NK-92 (cell line): ENCODE results near the gene DHX38.

Source experiments
- DNase-seq: peaks from one replicate; lab custom pipeline; 2025; ENCODE audit not compliant: unreplicated experiment; lab: John Stamatoyannopoulos, UW

The DHX38 gene

DNA sequence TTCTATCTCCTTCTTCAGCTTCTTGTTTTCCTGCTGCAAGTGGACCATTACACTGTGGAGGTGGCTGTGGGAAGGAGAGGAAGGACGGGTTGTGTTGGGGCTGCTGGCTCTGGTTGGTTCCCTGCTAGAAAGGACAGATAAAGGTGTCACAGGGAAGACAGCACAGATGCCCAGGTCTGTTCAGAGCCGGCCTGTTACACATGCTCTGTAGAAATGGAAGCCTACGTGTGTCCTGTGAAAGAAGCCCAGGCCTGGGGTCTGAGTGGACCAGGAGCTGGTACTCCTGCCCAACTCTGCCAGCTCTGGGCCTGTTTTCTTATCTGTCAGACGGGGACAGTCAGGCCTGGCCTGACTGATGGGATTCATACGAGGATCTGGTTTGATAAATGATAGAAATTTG, 26.4 kb downstream of the DHX38 start:
- DNase-seq, result no peak

DNA sequence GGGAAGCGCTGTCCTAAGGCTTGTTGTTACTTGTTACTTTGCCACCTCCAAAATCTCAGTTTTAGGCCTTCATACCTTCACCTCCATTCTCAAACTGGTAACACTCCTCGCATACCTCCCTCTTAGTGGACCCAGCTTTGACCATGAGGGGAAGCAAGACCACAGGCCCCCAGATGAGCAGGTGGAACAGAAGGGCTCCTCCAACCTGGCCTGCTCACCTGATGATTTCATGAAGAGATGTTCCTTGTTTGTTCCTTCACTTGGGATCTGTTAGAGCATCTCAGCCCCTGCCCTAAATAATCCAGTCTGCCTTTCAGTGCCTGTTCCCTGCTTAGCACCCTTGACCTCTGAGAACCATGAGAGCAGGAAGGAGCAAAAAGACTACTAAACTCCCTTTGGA, 28.7 kb downstream of the DHX38 start:
- DNase-seq, result no peak

DNA sequence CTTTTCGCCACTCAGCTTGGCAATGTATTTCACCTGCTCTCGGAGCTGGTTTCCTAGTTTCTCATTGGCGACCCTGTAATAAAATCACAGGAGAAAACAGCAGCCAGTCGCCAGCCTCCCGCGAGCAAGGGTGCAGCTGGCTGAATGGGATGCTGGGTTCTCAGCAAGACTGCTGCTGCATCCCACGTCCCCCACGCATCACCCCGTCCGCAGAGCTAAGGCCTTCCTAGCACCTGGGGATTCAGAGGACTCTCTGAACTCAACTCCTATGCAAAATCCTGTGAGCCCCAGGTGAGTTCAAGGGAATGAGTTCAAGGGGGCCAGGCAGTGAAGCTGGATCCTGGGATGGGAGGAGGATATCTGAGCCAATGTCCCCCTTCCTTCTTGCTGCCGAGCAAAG, 29.3 kb downstream of the DHX38 start:
- DNase-seq, result no peak

DNA sequence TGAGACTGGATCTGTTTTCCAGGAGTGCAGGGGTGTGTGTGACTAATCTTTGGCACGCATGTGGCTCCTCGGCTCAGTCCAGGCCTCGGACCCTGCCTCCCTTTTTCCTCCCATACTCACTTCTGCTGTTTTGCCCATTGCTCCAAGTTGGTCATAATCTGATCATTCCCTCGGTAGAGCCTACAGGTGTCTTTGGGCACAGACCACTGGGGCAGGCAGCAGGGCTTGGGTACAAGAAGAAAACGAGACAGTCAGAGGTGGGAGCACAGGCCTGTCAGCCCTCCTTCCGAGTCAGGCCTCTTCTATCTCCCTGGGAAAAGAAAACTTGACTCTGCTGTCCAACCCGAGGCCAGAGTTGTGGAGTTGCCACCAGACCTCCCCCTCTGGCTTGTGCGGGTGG, 29.8 kb downstream of the DHX38 start:
- no peak for DNase-seq

DNA sequence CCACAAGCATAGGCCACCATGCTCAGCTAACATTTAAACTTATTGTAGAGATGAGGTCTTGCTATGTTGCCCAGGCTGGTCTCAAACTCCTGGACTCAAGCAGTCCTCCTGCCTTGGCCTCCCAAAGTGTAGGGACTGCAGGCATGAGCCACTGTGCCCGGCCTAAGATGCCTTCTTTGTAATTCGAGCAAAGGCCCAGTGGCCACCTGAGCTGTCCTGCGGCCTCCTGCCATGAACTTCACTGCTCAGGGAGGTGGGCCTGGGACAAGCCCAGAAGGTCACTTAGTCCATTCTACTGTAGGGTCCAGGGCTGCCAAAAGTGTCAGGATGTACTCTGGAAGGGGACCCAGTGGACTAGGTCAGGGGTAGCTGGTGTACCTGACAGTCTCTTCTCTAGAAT, 30.5 kb downstream of the DHX38 start:
- DNase-seq, result no peak

DNA sequence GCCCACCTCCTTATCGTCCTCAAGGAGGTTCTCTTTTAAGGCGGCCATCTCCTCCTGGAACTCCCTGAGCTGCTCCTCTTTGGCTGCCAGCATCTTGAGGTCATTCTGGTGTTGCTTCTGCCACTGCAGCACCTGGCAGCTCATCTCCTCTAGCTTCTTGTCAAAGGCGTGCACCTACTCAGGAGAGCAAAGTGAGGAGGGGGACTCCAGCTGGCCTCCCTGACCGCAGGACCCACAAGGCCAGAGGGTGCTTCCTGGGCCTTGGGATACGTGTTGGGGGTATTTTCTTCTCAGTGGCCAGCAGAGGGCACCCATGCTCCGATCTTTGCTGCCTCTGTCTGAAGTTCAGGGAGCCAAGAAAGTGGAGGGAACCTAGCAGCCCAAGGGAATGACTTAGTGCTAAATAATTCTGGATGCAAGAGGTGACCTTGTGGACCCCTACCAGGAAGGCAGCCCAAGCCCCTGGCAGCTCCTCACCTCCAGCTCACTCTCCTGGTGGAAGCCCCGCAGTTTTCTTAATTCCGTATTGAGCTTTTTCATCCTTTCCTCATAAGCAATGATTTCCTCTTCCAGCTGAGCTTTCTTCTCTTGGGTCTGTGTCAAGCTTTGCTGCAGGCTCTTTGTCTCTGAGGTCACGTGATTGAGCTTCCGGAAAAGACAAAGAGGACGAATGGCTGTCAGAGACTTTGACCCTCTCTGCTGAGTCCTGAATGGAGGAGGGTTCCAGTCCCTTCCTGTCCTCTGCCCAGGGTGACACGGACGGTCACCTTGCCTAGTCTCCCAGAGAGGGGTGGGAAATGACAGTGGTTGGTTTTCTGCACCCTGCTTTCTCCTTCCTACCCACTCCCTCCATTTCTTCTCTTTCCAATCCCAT, 31.4 kb downstream of the DHX38 start:
- no peak for DNase-seq

DNA sequence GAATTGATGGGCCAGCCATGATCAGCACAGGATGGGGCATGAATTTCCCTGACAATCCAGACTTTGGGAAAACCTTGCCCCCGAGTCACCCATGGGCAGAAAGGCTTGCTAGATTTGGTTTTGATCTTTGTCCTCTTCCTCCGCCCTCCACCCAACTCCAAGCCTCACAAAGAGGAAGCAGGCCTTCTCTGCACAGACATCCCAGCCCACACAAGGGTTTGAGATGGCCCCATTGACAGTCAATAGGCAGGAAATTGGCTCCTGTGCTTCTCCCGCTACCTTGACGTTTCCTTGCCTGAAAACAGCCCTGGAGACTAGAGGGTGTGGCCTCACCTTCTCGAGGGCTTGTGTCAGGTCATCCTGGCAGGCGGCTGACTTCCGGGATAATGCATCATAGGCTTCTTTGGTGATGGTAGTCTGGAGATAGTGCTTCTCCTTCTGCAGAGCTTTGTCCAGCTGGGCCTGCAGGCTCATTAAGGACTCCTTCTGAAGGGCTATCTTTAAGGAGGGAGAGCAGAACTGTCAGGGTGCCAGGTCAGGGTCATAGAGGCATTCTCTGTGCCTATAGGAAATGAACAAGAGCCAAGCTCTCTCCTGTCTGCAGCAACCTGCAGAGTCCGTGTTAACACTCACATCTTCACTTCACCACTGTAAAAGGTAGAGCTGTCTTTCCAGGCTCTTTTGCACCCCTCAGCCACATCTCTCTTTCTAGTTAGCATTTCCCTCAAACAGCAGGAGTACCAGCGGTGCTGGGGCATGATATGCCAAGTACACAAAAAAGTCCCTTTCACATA, 32.2 kb downstream of the DHX38 start:
- no peak for DNase-seq

DNA sequence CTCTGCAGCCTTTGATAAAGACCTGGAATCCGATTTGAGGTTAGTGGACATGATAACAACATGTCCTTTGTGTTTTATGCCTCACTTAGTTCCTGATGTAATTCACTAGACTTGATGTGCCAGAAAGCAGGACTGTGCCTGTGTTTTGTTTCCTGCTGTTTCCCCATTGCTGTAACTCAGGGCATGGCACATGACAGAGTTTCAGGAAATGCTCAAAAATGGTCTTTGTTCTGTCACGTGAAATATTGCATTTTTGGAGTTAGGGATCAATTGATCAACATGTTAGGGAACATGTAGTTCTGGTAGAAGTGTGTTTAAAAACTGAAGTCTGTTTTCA, 32.8 kb downstream of the DHX38 start:
- no peak for DNase-seq

DNA sequence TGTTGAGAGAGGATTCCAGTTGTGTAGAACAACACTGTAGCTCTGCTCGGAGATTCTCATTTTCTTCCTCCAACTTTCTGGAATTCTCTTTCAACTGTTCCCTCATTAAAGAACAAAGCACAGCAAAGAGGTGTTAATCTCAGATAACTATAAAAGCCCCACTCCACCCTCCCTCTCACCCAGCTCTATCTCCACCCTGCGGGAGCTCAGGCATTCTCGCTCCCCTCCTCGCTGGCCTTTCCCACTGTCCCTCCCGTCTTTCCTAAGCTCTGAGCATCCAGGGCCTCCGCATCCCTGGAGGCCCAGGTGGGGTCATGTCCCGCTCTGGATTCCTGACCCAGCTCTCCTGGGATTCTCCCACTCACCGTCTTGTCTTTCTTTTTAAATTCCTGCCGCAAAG, 35.1 kb downstream of the DHX38 start:
- no peak for DNase-seq

DNA sequence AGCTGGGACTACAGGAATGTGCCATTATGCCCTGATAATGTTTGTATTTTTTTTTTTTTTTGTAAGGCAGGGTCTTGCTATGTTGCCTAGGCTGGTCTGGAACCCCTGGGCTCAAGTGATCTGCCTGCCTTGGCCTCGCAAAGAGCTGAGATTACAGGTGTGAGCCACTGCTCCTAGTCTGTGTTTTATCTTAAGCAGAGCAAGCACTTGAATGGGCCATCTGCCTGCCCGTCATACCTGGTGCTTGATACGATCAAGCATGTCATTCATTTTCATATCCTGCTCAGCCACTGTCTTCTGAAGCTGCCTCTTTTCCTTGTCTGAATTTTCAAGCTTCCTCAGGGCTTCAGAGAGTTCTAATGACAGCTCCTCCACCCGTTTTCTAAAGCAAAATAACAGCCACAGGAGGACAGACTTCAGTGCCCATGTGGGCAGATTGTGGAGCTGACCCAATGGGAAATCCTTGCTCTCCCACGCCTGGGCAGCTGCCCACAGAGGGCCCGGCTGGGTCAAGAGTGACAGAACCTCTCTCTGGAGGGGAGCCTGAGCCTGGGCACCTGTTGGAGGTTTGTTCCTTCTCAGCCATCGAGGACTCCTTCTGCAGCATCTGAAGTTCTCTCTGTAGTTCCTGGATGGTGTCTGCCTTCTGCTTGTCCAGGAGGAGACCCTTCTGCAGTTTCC, 36.5 kb downstream of the DHX38 start:
- DNase-seq, result no peak

DNA sequence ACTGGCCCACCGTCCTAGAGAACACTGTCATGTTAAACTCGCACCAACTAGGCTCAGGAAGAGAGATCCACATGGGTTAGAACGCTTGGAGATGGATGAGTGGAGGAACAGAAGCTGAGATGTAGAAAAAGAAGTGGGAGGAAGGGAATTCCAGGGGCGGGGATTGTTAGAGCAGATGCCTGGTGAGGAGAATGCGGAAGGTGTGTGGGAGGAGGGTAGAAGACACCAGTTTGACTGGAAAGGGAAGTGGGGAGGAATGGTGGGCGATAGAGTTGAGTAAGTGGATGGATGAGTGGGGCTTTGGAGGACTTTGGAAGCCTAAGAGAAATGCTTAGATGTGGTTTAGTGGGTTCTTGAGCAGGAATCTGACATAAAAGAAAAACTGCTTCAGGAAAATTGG, 37.4 kb downstream of the DHX38 start:
- DNase-seq, result no peak

DNA sequence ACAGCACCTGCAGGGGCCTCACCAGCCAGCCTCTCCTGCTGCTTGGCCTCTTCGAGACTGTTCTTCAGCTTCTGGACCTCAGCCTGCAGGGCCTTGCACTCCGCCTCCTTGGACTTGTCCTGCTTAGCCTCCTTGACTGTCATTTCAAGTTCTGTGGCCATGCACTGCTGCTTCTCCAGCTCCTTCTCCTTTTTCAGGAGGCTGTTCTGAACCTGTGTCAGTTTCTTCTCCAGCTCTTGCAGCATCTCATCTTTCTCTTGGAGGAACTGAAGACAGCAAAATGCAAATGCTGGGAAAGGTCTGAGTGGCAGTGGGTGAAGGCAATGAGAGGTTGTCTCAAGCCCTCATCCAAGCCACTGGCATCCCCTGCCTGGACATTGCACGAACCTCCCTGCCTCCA, 39.1 kb downstream of the DHX38 start:
- DNase-seq, result no peak

DNA sequence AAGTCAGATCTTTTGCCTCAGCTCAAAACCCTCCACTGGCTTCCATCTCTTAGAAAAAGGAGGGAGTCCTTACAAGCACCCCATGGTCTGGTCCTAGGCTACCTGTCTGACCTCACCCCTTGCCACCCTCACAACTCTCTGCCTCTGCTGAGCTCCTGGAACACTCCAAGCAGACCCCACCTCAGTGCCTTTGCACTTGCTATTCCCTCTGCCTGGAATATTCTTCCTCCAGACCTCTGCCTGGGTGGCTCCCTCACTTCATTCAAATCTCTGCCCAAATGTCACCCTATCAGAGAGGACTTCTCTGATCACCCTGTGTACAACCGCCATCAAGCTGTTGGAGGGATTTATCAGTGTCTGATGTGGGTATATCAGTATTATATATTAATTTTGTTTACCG, 40.9 kb downstream of the DHX38 start:
- no peak for DNase-seq

DNA sequence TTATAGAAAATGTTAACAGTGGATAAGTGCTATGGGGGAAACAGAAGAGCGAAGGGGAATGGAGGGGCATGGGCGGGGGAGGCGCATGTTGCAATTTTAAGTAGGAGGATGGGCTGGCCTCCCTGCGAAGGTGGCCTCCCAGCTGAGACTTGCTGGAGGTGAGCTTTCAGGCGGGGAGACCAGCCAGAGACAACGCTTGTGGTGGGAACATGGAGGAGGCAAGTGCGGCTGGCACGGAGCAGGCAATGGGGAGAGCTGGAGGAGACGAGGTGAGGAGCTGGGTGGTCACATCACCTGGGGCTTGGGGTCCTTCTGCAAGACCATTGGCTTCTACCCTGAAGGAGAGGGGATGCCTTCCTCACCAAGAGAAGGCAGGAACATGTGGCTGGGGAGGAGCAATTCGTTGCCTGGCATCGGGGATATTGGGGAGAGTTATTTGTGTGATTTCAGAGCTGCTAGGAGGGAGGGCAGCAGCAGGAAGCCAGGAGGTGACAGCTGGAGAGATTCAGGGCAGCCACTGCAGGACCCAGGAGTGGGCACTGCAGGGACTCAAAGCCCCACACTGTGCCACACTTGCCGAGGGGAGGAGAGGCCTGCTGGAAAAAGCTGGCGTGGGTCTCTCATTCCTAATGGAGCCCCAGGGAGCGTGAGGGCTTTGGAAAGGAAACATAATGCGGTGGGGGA, 43.9 kb downstream of the DHX38 start:
- no peak for DNase-seq

DNA sequence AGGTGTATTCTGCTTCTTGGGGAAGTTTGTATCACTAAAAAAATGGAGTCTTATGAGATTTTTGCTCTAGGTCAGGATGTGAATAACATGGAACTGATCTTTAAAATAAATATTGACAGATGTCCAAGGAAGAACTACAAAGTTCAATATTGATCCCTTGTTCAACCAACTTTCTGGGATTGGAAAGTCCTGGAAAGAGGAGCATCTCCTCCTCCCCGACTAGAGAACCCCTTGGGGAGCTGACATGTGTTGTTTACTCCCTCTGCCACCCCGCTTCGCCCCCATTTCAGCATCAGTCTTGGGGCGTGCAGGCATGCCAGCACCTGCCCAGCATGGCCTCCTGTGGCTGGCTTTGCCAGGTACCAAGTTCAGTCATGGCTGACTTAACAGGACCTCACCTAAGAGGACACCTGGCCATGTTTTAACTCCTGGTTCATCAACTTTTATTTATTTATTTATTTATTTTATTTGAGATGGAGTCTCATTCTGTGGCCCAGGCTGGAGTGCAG, 44.5 kb downstream of the DHX38 start:
- no peak for DNase-seq

DNA sequence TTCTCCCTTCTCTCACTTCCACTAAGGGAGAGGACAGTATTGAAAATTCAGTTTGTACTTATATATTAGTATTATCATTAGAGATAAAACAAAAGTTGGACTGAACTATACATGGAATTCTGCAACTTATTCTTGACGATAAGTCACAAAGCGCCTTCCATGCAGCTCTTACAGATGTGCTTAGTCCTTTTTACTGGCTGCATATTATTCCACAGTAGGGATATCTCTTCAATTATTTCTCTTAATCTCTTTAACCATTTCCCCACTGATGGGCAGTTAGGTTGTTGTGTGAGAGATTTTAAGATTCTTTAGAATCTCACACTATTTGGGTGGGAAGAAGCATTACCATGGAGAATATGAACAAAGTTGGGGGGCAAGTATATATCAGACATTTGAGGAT, 46.3 kb downstream of the DHX38 start:
- no peak for DNase-seq

DNA sequence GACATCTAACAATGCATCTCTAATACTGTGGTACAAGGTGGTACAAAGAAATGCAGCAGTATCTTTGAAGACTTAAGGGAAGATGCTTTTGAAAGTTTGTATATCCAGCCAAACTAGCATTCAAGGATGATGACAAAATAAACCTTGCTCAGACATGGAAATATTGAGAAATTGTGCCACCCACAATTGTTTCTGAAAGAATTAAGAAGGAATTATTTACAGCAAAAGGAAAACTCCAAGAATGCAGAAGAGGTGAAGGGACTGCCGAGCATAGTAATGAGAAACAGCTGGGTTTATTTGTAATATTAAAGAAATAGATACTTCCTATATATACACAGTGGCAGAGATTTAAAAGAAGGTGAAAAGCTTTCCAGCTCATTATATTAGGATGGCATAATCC, 48.8 kb downstream of the DHX38 start:
- no peak for DNase-seq

DNA sequence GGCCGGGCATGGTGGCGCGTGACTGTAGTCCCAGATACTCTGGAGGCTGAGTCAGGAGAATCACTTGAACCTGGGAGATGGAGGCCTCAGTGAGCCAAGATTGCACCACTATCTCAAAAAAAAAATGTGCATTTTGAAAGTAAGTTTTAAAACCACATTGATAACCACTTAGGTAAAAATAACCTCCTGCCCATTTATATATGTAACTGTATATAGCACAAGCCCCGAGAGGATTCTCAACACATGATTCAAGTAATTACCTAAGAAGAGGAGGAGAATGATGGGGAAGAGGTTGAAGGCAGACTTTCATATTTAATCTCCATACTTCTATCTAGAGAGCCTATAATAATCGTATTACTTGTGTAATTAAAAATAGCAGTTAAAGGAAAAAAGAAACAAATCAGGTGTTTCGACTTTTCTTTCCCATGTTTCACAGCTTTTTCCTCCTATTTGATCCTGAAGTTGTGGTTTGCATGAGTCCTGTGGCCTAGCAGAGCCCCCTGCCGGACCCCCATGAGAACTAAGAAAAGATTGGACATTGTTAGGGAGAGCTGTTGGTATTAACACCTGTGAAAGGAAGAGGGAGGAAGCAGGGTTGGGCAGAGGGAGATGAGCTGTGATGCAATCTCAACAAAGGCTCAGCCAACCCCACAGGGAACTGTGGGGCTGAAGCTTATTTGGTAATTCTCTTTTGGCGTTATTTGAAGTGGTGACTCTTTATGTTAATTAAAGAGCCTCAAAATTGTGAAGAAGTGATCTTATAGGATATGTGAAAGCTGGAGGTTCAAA, 56.2 kb downstream of the DHX38 start:
- DNase-seq, result no peak

DNA sequence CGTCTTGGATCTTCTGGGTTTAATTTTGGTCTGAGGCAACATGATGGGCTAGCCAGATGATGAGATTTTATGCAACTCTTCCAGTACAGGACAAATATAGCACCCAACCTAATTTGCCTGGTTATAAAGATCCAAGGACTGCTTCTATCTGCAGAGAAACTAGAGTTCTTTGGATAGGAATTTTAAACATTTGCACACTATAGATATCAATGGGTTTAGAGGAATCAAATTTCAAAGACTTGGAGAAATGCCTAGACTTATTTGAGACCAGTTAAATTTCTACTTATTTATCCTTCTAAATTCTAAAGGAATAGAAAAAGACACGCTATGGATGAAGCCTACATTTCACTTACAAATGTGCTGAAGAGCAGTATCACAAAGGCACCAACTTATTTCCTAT, 65.7 kb downstream of the DHX38 start:
- no peak for DNase-seq

DNA sequence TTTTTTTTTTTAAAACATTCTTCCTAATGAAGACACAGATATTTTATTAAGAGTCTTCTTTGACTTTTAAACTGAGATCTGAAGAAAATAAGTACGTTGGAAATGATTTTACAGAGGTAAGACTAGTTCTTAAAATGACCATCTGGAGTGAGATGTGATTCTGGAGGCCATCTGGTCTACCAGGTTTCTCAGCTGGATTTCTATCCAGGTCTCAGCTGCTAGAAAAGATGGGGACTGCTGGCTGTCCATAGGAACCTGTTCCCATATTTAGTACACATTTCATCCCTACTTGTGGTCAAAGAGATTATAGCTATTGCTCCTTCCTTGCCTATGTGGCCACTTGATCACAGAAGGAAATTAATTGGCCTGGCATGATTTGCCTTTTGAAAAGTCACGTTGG, 66.2 kb downstream of the DHX38 start:
- DNase-seq, result no peak
